ENCODE measurements around the gene PABPC3. TPM values are rescaled to one million over a fixed set of nuclear protein-coding genes. Genes with fewer than 3 reads are reported as not detected.

The PABPC3 gene
- total RNA-seq, 1 donor from 2014 or later = 0.22 TPM

DNA sequence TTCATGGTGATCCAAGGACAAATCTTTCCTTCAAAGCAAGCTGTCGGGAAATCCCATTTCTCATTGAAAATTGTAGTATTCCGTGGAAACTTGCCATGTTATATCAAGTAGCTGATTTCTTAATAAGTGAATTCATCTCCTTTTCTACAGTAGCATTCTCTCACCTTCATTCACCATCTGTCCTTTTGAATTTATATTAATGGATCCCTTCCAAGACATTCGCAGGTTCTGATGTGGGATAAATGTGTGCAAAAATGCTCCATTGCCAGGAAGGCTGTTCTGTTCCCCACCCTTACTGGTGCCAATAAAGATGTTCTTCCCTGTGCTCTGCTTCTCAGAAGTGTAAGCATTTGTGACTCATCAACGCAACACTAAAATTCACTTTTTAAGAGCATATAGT, 40.0 kb downstream of the PABPC3 start:
- DNase-seq (ENCODE audit: low spot score) = no peak
- Mint-ChIP-seq H3K36me3 (ENCODE audit: low read depth) (no peaks in the 10 kb centered on the region), H3K27me3 (ENCODE audit: low read depth) (peaks cover 49% of the 10 kb centered on the region), H3K4me3 (ENCODE audit: unreplicated experiment) (no peak overlapping the region), H3K9me3 (ENCODE audit: low read depth) (peaks cover 4% of the 10 kb centered on the region), H3K4me1 (ENCODE audit: low read depth) (no peaks in the 10 kb centered on the region), H3K27ac (ENCODE audit: unreplicated experiment) (no peak overlapping the region)
- TF ChIP-seq, protein P1, sequence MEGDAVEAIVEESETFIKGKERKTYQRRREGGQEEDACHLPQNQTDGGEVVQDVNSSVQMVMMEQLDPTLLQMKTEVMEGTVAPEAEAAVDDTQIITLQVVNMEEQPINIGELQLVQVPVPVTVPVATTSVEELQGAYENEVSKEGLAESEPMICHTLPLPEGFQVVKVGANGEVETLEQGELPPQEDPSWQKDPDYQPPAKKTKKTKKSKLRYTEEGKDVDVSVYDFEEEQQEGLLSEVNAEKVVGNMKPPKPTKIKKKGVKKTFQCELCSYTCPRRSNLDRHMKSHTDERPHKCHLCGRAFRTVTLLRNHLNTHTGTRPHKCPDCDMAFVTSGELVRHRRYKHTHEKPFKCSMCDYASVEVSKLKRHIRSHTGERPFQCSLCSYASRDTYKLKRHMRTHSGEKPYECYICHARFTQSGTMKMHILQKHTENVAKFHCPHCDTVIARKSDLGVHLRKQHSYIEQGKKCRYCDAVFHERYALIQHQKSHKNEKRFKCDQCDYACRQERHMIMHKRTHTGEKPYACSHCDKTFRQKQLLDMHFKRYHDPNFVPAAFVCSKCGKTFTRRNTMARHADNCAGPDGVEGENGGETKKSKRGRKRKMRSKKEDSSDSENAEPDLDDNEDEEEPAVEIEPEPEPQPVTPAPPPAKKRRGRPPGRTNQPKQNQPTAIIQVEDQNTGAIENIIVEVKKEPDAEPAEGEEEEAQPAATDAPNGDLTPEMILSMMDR (IDR thresholded peaks at IDR 0.05) = no peak

DNA sequence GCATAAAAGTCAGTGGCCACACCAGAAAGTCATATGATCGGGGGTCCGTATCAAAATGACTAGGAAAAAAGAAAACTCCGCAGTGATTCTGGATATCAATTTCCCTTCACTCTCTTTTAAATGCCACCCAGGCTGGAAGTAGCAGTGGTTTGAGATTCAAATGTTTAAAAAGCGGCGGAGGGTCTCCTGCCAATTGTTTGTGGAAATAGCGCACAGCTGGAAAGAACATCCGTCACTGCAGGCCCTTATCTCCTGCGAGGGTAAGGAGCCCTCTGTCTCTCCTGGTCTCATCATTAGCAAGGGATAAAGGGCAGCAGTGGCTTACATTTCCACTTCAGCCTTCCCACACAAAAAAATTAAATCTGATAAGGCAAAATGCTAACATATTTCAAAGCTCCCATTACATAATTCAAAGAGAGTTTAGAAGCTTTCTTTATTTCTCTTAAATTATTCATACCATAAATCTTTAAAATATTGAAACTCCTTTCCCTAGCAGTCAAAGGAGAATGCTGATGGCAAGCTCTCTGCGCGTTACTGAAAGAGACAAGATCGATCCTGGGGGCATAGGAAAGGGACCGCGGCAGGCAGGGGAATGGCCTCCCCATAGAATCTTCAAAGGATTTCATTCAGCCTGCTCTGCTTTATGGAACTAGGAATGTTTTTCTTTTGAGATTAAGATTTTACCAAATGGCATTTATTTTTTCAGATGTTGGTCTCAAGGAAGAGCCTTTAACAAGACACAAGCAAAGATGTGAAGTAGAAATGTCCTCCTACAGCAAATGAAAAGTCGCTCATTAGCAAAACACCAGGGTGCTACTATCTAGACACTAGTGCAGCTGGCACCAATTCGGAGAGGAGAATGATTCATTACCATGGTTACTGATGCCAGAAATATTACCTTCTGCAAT, 41.2 kb downstream of the PABPC3 start:
- Mint-ChIP-seq H3K4me1 (ENCODE audit: low read depth) (no peaks in the 10 kb centered on the region), H3K4me3 (ENCODE audit: unreplicated experiment) (no peak overlapping the region), H3K27me3 (ENCODE audit: low read depth) (peaks cover 41% of the 10 kb centered on the region), H3K27ac (ENCODE audit: unreplicated experiment) (no peak overlapping the region), H3K9me3 (ENCODE audit: low read depth) (peaks cover 4% of the 10 kb centered on the region), H3K36me3 (ENCODE audit: low read depth) (no peaks in the 10 kb centered on the region)
- TF ChIP-seq, protein P1 (IDR thresholded peaks at IDR 0.05) = no peak
- DNase-seq (ENCODE audit: low spot score) = no peak

- no peak for DNase-seq (ENCODE audit: low spot score)
- Mint-ChIP-seq H3K27ac (ENCODE audit: unreplicated experiment) (no peak overlapping the region), H3K4me3 (ENCODE audit: unreplicated experiment) (no peak overlapping the region), H3K36me3 (ENCODE audit: low read depth) (no peaks in the 10 kb centered on the region), H3K4me1 (ENCODE audit: low read depth) (no peaks in the 10 kb centered on the region), H3K9me3 (ENCODE audit: low read depth) (peaks cover 4% of the 10 kb centered on the region), H3K27me3 (ENCODE audit: low read depth) (peaks cover 39% of the 10 kb centered on the region)
- TF ChIP-seq, protein P1 (IDR thresholded peaks at IDR 0.05) = no peak
Observed at GRCh38 chr13:25137788-25138115, 41.8 kb downstream of the PABPC3 start.

GRCh38 chr13:25141042-25141441, 45.1 kb downstream of the PABPC3 start:
- TF ChIP-seq, protein P1 (IDR thresholded peaks at IDR 0.05) = no peak
- H3K36me3 Mint-ChIP-seq (ENCODE audit: low read depth) = no peaks in the 10 kb centered on the region
- H3K27ac Mint-ChIP-seq (ENCODE audit: unreplicated experiment) = no peak overlapping the region
- no peaks in the 10 kb centered on the region for H3K9me3 Mint-ChIP-seq (ENCODE audit: low read depth)
- DNase-seq (ENCODE audit: low spot score) = no peak
- H3K27me3 Mint-ChIP-seq (ENCODE audit: low read depth) = peaks cover 27% of the 10 kb centered on the region
- no peaks in the 10 kb centered on the region for H3K4me1 Mint-ChIP-seq (ENCODE audit: low read depth)
- H3K4me3 Mint-ChIP-seq (ENCODE audit: unreplicated experiment) = no peak overlapping the region

DNA sequence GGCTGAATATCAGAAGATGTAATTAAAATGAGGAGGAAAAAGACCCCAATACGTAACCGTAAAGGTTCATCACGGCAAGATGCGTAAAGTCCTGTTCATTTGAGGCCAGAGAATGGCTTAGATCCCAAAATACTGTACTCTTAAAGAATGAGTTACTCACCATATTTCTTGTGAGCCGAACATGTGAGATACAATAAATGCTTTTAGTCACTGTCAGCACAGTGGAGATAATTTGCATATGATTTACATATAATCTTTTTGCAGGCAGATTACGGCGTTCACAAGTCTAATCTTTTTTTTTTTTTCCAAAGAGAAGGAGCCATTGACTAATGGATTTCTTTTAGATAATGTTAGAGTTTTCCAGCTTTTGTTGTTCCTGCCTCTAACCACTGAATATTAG, 47.8 kb downstream of the PABPC3 start:
- TF ChIP-seq, protein P1 (IDR thresholded peaks at IDR 0.05) = no peak
- H3K4me3 Mint-ChIP-seq (ENCODE audit: unreplicated experiment) = no peak overlapping the region
- no peaks in the 10 kb centered on the region for H3K36me3 Mint-ChIP-seq (ENCODE audit: low read depth)
- H3K9me3 Mint-ChIP-seq (ENCODE audit: low read depth) = no peaks in the 10 kb centered on the region
- no peaks in the 10 kb centered on the region for H3K4me1 Mint-ChIP-seq (ENCODE audit: low read depth)
- H3K27me3 Mint-ChIP-seq (ENCODE audit: low read depth) = peaks cover 15% of the 10 kb centered on the region
- no peak for DNase-seq (ENCODE audit: low spot score)
- H3K27ac Mint-ChIP-seq (ENCODE audit: unreplicated experiment) = no peak overlapping the region

Measured in chondrocyte (in vitro differentiated cells).